HCT116 (cell line): Measurements from ENCODE around the gene NDUFB7.

Experiments
- EZH2phosphoT487 ChIP-seq: fragments of 200-600 bp; IDR thresholded peaks from 2 replicates; pipeline ENCODE4 v1.6.1; 2018; ENCODE audit warnings: antibody characterized with exemption, borderline replicate concordance
- POLR2AphosphoS5 ChIP-seq: IDR thresholded peaks from 2 replicates; pipeline ENCODE4 v1.6.1; 2011; ENCODE audit warnings: mild to moderate bottlenecking, low read depth, low read length, moderate library complexity
- SP1 ChIP-seq: IDR thresholded peaks from 2 replicates; pipeline ENCODE4 v1.6.1; 2012; ENCODE audit warnings: low read depth

DNA sequence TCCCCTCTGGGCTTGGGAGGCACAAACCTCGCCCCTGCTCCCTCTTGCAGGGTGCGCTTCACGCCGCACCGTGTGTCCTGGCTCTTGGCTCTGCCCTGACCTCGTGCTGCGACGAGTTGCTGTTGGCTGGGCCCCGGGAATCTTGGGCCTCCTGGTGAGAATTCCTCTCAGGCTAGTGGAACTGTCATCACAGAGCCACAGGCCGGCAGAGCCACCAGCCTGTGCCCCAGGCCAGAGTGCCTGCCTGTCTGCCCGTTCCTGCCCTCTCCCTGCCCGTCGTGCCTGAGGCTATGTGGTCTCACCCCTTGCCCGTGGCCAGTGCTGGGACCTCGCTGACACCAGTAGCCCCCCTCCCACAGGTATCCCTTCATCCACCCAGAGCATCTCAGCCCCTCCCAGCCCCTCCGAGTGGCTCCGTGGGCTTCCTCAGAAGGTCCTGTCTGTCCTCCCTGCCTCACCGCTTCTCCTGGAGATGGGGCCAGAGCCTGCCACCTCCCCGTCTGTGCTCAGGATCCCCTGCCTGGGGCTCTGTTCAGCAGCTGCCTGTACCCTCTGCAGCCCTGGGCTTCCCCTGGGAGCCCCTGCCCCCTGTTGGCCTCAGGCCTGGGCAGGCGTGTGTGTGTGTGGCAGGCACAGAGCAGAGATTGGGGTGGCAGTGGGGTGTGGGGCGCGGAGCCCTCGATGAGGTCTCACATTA, 13.3 kb downstream of the NDUFB7 start:
- TF ChIP-seq POLR2AphosphoS5 = no peak
- no peak for TF ChIP-seq SP1
- no peak for TF ChIP-seq EZH2phosphoT487
